PFSK-1 (cell line): Measurements from ENCODE around the gene SLC43A1.

Experiments
- FOXP2 ChIP-seq: optimal IDR thresholded peaks from 2 replicates; pipeline ENCODE3; 2011; ENCODE audit warnings: borderline replicate concordance, control low read depth, inconsistent platforms; ENCODE audit not compliant: insufficient read depth; ENCODE audit errors: extremely low read length, extremely low read depth
- POLR2AphosphoS5 ChIP-seq: IDR thresholded peaks from 2 replicates; pipeline ENCODE4 v1.6.1; 2012; ENCODE audit warnings: low read depth, mild to moderate bottlenecking, control low read depth, low read length, moderate library complexity
- REST ChIP-seq, 2 experiments: IDR thresholded peaks; 2 replicates each; pipeline versions ENCODE4 v1.6.1 to v1.8.0; 2011 to 2012; ENCODE audit warnings: low read depth in 2 of 2, low read length in 2 of 2, control low read depth in 1 of 2, inconsistent platforms in 1 of 2, mild to moderate bottlenecking in 1 of 2, moderate library complexity in 1 of 2; ENCODE audit not compliant: insufficient read depth in 1 of 2
- SIN3A ChIP-seq: IDR thresholded peaks from 2 replicates; pipeline ENCODE4 v1.6.1; 2012; ENCODE audit warnings: mild to moderate bottlenecking, low read length, moderate library complexity, borderline replicate concordance; ENCODE audit not compliant: insufficient read depth
- TAF1 ChIP-seq: IDR thresholded peaks from 2 replicates; pipeline ENCODE4 v1.6.1; 2012; ENCODE audit warnings: low read length, control low read depth, borderline replicate concordance; ENCODE audit not compliant: insufficient read depth

Gene SLC43A1

GRCh38 chr11:57530215-57530595 is 14.7 kb upstream of the SLC43A1 start:
- TF ChIP-seq POLR2AphosphoS5 (no peak), SIN3A (no peak), FOXP2 (no peak), REST (IDR thresholded peaks at IDR 0.05; ENCODE audit: insufficient read depth in 1 of 2, low read depth in 2 of 2, low read length in 2 of 2) (no peak), TAF1 (no peak)

- TF ChIP-seq SIN3A (no peak), REST (IDR thresholded peaks at IDR 0.05; ENCODE audit: insufficient read depth in 1 of 2, low read depth in 2 of 2, low read length in 2 of 2) (no peak), TAF1 (no peak), POLR2AphosphoS5 (no peak), FOXP2 (no peak)
Observed at GRCh38 chr11:57529012-57529411, 13.5 kb upstream of the SLC43A1 start.

- TF ChIP-seq REST (IDR thresholded peaks at IDR 0.05; ENCODE audit: insufficient read depth in 1 of 2, low read depth in 2 of 2, low read length in 2 of 2) (no peak), FOXP2 (no peak), TAF1 (no peak)
Observed at GRCh38 chr11:57527056-57527631, 11.6 kb upstream of the SLC43A1 start.

DNA sequence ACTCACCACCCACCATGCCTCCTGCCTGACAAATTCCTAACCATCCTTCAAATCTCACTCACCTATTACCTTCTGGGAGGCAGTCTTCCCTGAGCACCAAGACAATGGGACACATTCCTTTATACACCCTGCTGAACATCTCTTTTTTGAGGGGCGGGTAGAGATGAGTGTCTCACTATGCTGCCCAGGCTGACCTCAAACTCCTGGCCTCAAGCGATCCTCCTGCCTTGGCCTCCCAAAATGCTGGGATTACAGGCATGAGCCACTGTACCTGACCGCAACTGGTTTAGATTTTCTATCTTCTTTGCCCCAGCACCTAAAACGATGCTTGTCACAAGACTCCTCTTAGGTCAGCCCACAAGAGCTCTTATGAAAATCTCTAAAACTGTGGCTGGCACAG is 7.9 kb upstream of the SLC43A1 start:
- TF ChIP-seq TAF1: no peak

DNA sequence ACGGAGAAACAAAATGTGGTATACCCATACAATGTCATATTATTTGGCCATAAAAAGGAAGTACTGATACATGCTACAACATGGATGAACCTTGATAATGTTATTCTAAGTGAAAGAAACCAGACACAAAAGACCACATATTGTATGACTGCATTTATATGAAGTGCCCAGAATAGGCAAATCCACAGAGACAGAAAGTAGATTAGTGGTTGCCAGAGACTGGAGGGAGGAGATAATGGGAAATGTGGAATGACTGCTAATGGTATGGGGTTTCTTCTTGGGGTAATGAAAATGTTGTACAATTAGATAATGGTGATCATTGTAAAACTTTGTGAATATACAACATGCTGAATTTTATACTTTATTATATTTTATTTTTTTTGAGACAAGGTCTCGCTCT is 5.6 kb upstream of the SLC43A1 start:
- TF ChIP-seq REST (IDR thresholded peaks at IDR 0.05; ENCODE audit: insufficient read depth in 1 of 2, low read depth in 2 of 2, low read length in 2 of 2) (no peak), POLR2AphosphoS5 (no peak), SIN3A (no peak), FOXP2 (no peak), TAF1 (no peak)
